RWPE2 (cell line): ENCODE data around the gene TMEM59L.

Experiments
- ATAC-seq: fragments of 200-7000 bp; cut with Tn5 transposase; 3 replicates; pipeline ENCODE4 v1.9.1; 2021; ENCODE audit warnings: low read depth
- DNase-seq: peaks from one replicate; pipeline ENCODE4 v3.0.0-alpha.2; 2020; ENCODE audit warnings: low spot score
- H3K27ac ChIP-seq: fragments of 450-650 bp; 2 replicates; pipeline ENCODE4 v1.5.1; 2017; ENCODE audit warnings: mild to moderate bottlenecking; ENCODE audit not compliant: poor library complexity, severe bottlenecking
- H3K27me3 ChIP-seq: fragments of 250-450 bp; sonication (Bioruptor Pico); 2 replicates; pipeline ENCODE4 v1.5.1; 2021; ENCODE audit warnings: mild to moderate bottlenecking, moderate library complexity; ENCODE audit not compliant: insufficient read depth, poor library complexity, severe bottlenecking
- H3K36me3 ChIP-seq: fragments of 250-450 bp; sonication (Bioruptor Pico); 2 replicates; pipeline ENCODE4 v1.5.1; 2020; ENCODE audit warnings: low read depth, mild to moderate bottlenecking, moderate library complexity
- H3K4me1 ChIP-seq: fragments of 250-450 bp; sonication (Bioruptor Pico); 2 replicates; pipeline ENCODE4 v1.5.1; 2021; ENCODE audit warnings: mild to moderate bottlenecking, moderate library complexity; ENCODE audit not compliant: insufficient read depth, poor library complexity, severe bottlenecking
- H3K4me3 ChIP-seq: fragments of 250-450 bp; sonication (Bioruptor Pico); 2 replicates; pipeline ENCODE4 v1.5.1; 2021; ENCODE audit warnings: mild to moderate bottlenecking, moderate library complexity; ENCODE audit not compliant: severe bottlenecking
- H3K9me3 ChIP-seq: fragments of 250-450 bp; sonication (Bioruptor Pico); 2 replicates; pipeline ENCODE4 v1.5.1; 2021; ENCODE audit warnings: mild to moderate bottlenecking, moderate library complexity; ENCODE audit not compliant: severe bottlenecking
- CTCF ChIP-seq: fragments of 450-650 bp; IDR thresholded peaks from one replicate; pipeline ENCODE4 v1.5.1; 2017; ENCODE audit warnings: mild to moderate bottlenecking, moderate library complexity; ENCODE audit not compliant: poor library complexity, severe bottlenecking

TMEM59L gene

GRCh38 chr19:18670312-18670711 lies 57.6 kb downstream of the TMEM59L start:
- DNase-seq (no peak), ATAC-seq (no peak)
- no peak for TF ChIP-seq CTCF
- Histone ChIP-seq H3K4me3 (no peak overlapping the region), H3K4me1 (no peaks in the 10 kb centered on the region), H3K27me3 (no peaks in the 10 kb centered on the region), H3K36me3 (no peaks in the 10 kb centered on the region), H3K27ac (no peak overlapping the region), H3K9me3 (no peaks in the 10 kb centered on the region)
